Left lobe of liver (tissue), 2 donors: ENCODE data around the gene THPO. TPM values are rescaled to one million over a fixed set of nuclear protein-coding genes. Genes with fewer than 3 reads are reported as not detected.
A peak's percentile ranks its signal among the peaks of the same experiment; 100 is the strongest.

Experiments used
- ATAC-seq: fragments of 200-7000 bp; cut with Tn5 transposase; one replicate; pipeline ENCODE4 v1.9.1; 2020; ENCODE audit warnings: mild to moderate bottlenecking, moderate library complexity
- DNase-seq: peaks from one replicate; pipeline ENCODE4 v3.0.0-alpha.2; 2020; ENCODE audit warnings: low spot score
- total RNA-seq: library from RNA; stranded (reverse); gene quantifications from one replicate; pipeline ENCODE4 v1.2.1, GENCODE V29; 2021
- donor health status: DM: no; HTN: no; CAD: no; lungs with moderate emphysema.
- donor health status: DM: no; HTN: yes; CAD: no.

The THPO gene
- total RNA-seq = 8.5 TPM

DNA sequence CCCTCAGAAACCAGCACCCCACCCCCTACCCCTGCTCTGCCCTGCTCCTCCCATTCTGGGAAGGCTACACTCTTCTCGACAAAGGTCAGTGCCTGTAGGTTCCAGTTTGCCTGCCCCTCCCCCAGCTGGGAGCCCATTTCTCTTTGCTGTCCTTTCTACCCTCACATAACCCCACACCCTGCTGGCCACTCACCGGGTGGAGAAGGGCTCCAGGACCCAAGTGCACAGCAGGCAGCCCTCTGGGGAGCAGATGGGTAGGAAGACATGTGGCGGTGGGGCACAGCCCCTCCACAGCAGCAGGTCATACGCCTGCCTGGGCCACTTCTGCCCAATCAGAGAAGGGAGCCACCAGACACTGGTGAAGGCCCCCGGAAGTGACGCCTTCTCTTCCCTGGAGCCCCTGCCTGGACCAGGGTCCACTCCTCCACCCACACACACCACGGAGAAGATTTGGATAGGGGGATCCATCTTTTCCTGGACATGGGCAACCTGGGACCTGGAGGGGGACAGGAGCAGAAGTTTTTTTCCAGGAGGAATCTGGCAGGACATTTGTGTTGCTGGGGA is at the start of gene THPO:
THPO (minus strand) TSS at position 326 of the 564 bp plus-strand sequence. CDS start 1,948 bp downstream, outside the sequence.
- peak; percentile 84 for ATAC-seq
- DNase-seq = peak; percentile 93

GRCh38 chr3:184426691-184427141 is 48.7 kb upstream of the THPO start:
- no peak for DNase-seq
- peak; percentile 45 for ATAC-seq

DNA sequence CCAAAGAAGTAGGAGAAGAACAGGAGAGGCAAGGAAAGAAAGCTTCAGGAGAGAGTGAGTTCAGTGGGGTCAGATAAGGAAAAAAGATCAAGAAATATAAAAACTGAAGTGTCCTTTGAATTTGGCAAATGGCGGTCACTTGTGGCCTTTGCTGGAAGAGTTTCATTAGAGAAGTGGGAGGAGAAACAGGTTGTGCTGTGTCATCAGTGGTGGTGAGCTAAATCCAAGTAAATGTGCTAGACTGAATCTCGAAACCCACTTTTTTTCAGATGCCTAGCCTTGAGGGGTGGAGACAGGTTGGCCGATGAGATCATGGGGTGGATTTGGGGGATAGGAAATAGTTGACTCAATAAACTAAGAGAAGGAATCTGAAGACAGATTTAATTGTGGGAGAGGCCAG is 45.6 kb upstream of the THPO start:
- no peak for DNase-seq
- ATAC-seq = no peak

DNA sequence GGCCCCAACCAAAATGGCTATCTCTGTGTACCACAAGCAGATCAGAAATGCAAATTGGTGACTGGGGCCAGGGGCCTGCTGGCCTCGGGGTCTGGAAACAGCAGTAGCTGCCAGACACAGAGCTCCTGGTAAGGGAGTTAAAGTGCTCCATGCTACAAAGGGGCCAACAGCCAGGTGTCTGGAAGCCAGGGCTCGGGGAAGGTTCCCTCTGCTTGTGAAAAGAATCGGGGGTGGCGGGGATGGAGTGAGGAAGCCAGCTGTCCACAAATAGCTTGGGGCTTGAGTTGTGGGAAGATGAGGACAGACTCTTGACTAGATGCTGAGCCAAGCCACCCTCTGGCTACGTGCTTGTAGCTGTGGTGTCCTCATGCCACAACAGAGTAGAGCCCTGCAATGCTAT is 41.2 kb upstream of the THPO start:
- DNase-seq = no peak
- ATAC-seq = no peak

DNA sequence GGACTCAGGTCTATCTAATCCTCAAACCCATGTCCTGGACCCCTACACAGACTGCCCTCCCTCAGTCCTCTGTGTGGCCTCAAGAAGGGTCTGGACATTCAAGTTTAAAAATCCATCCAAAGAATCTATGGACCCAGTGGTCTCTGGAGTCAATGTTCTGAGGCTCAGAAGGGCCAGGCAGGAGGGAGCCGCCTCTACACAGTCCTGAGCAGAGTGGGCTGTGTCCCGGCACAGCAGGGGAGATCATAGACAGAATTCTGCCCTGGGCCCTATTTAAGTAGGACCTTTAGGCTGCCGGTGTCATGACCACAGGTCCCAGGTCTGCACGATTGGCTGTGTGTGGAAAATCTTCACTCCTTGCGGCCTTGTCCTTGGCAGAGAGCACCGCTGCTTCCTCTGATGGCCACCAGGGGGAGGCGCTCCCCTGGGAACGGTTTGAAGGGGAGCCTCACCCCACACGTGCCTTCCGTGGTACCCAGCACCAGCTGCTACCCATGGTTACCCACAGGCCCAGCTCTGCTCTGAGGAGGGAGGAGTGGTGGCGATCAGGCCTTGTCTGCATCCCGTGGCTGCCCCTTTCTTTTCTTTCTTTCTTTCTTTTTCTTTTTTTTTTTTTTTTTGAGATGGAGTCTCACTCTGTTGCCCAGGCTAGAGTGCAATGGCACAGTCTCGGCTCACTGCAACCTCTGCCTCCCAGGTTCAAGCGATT is 39.8 kb upstream of the THPO start:
- peak; percentile 69 for DNase-seq
- peak; percentile 96 for ATAC-seq

- ATAC-seq = no peak
- DNase-seq = no peak
Measured at GRCh38 chr3:184415203-184415490, 37.1 kb upstream of the THPO start.

DNA sequence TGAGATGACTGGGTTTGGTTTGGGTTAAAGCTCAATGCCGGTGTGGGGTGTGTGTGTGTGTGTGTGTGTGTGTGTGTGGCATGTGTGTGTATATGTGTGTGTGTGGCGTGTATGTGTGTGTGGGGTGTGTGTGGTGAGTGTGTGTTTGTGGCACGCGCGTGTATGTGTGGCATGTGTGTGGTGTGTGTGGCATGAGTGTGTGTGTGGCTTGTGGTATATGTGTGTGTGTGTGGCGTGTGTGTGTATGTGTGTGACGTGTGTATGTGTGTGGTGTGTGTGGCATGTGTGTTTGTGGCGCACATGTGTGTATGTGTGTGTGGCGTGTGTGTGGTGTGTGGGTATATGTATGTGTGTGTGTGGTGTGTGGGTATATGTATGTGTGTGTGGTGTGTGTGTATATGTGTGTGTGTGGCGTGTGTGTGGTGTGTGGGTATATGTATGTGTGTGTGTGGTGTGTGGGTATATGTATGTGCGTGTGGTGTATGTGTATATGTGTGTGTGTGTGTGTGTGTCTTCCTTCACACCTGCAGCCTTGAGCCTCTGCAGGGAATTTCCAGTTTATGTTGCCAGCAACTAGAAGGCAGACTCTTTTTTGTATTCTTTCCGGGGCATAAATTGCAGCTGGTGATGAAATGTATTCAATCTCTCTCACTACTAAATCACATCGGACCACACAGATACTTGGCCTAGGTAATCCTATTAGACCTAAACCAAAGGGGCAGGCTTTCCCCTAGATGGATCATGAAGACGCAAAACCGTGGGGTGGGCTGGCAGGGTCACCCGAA is 36.6 kb upstream of the THPO start:
- ATAC-seq = no peak
- no peak for DNase-seq

DNA sequence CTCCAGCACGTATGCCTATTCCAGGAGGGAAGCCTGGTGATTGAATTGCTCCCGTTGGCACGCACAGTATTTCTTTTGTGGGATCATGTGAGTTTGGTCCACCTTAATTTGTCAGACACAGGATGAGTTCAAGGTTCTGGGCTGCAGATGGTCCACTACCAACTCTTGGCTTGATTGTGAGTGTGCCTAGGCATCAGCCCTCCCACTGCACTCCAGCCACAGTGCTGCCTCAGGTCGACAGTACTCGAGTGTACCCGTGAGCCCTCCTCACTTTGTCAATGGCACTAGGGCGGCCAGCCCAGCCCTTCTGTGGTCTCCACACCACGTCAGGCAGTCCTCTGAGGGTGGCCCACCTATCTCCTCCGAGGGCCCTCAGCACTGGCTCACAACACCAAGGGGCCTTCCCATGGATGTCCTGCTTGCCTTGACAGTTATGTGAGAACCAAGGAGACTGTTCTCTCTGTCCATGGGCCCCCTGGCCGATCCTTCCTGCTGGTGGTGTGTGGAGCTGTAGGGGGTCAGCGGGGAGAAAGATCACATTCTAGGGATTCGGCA is 32.0 kb upstream of the THPO start:
- no peak for DNase-seq
- no peak for ATAC-seq

GRCh38 chr3:184409331-184409926 is 31.4 kb upstream of the THPO start:
- ATAC-seq (peak; percentile 31), DNase-seq (no peak)

- ATAC-seq (no peak), DNase-seq (no peak)
Measured at GRCh38 chr3:184405075-184406030, 27.3 kb upstream of the THPO start.

DNA sequence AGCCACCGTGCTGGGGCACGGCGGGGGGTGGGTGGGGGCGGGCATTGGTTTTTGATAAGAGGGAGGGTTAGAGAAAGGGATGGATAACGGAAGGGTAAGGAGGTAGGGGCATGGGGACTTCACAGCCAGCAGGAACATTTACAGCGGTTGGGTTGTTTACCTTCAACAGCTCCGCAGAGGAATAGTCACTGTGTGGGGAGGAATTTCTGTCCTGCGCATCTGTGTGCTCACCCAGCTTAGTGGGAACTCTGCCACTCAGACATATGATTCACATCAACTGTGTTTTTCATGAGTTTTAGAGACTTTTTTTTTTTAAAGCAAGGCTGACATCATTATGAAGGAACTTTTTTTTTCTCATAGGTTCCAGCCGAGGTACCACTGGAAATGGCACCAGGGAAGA is 21.4 kb upstream of the THPO start:
- ATAC-seq = no peak

DNA sequence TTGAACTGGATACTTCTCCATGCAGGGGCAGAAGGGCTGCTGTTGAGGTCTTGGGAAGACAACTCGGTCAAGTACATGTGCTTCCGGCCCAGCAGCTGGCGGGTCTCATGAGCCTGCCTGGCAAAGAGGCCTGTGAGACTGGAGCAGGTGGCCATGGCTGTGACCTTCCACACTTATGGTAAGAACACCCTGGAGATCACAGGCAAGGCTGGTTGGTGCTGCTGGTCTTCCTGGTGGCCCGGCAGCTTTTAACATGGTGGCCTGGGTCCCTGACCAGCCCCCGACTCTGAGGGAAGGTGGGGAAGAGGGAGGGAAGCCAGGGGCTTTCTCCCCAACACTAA is 17.3 kb upstream of the THPO start:
- ATAC-seq = no peak
- DNase-seq = no peak

More for the DNA sequence above, 21.4 kb upstream of the THPO start:
- no peak for DNase-seq

DNA sequence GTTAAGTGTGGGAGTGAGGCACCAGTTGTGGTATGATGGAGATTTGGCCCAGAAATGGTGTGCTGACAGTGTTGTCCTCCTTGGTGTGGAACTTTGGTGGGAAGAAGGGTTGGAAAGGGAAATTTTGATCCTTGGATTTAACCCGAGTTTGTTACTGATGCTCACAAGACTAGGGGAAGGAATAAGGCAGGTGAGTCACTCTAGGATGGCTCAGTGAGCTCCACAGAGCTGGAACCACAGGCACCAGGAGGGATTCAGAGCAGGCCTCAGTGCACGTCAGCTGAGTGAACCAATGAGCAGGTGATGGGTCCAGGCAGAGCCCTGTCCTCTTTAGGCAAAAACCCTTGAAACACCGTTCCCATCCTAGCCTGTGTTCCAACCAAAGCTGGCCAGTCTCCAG is 13.3 kb upstream of the THPO start:
- ATAC-seq = peak; percentile 23
- DNase-seq = no peak

DNA sequence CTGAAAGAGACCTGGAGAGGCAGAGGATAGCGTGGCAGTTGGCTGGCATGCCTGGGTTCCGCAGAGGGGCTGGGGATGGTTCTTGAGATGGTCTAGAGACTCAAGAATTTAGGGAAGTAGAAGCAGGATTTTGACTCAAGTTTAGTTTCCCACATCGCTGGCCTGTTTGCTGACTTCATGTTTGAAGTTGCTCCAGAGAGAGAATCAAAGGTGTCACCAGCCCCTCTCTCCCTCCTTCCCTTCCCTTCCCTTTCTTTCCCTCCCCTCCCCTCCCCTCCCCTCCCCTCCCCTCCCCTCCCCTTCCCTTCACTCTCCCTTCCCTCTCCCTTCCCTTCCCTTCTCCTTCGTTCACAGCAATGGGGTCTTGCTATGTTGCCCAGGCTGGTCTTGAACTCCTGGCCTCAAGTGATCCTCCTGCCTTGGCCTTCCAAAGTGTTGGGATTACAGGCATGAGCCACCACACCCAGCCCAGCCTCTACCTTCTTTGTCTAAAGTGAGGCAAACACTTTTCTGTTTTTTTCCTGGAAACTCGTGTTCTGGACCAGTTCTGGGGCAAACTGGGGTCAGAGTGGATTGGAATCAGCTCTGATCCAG is 12.0 kb upstream of the THPO start:
- ATAC-seq (no peak), DNase-seq (no peak)

- ATAC-seq = no peak
- no peak for DNase-seq
Measured at GRCh38 chr3:184389384-184389783, 11.4 kb upstream of the THPO start.

- no peak for DNase-seq
- no peak for ATAC-seq
Measured at GRCh38 chr3:184388936-184389230, 10.9 kb upstream of the THPO start.

DNA sequence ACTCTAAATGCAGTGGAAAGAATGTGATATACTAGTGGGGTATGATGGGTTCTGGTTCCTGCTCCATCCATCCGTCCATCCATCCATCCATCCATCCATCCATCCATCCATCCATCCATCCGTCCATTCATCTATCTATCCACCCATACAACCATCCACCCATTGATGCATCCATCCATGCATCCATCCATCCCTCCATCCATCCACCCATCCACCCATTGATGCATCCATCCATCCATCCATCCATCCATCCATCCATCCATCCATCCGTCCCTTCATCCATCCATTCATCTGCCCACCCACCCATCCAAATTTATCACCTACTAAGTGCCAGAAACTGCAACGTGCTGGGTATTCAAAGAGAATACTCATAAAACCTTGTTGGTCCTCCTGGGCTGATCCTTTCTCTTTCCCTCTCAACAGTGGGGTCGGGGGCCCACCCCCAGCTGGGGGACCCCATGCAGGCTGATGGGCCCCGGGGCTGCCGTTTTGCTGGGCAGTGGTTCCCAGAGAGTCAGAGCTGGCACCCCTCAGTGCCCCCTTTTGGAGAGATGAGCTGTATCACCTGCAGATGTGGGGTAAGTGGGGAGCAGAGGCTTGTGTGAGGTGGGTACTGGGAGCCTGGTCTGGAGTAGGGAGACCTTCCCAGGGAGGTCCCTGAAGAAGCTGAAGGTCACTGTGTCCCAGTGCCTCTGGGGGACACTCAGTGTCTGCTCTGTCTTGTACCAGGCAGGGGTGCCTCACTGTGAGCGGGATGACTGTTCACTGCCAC is 10.3 kb upstream of the THPO start:
- ATAC-seq (no peak), DNase-seq (no peak)

DNA sequence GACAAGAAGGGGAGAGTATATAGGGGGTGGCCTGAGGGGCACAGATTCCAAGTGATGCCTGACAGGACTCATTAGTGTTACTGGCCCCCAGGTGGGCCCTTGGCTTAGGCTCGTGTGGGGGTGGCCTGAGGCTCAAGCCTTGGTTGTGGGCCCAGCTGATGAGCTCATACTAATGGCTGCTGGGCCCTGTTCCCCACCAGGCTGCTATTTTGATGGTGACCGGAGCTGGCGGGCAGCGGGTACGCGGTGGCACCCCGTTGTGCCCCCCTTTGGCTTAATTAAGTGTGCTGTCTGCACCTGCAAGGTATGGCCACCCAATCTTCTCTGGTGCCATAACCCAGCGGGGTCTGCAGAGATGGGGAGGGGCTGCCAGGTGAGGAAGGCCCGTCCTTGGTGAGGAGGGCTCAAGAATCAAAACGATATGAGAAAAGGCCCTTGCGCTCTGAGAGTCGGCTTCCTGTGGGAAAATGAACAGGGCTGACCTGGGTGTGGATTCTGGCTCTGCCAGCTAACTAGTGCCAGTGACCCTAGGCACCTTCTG is 9.2 kb upstream of the THPO start:
- no peak for DNase-seq

More for the DNA sequence above, 9.2 kb upstream of the THPO start:
- no peak for ATAC-seq
